OCI-LY1 (cell line): ENCODE measurements around the gene PPP2R2C.

Source experiments
- EZH2 ChIP-seq: fragments of 200-600 bp; sonication (generic), shearing (Covaris generic); IDR thresholded peaks from 2 replicates; pipeline ENCODE4 v1.8.0; 2017; ENCODE audit warnings: borderline replicate concordance, mixed run types, mild to moderate bottlenecking, antibody characterized with exemption, low read length, moderate library complexity, mixed read lengths
- TF ChIP-seq, protein P1 (sequence below): fragments of 200-600 bp; sonication (generic), shearing (Covaris generic); IDR thresholded peaks from 2 replicates; pipeline ENCODE4 v1.5.1; 2017; ENCODE audit warnings: mild to moderate bottlenecking, antibody characterized with exemption, low read length, moderate library complexity, mixed read lengths

DNA sequence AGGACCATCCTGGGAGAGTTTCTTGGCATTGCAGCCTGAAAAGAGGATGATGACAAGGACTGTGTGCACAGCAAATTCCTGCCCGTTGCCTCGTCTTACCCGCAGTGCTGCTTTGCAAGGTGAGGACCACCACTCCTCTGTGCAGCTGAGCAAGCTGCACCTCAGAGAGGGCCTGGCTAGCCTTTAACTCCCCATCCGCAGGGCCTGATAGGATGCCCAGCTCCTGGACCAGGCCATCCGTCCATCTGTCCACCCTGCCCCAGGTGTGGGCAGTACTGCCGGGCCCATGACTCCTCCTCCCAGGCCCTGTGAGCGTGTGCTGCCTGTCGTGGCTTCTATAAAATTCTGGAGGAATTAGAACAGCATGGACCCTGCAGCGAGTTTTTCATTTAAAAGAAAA, 43.9 kb upstream of the PPP2R2C start:
- TF ChIP-seq, protein P1, sequence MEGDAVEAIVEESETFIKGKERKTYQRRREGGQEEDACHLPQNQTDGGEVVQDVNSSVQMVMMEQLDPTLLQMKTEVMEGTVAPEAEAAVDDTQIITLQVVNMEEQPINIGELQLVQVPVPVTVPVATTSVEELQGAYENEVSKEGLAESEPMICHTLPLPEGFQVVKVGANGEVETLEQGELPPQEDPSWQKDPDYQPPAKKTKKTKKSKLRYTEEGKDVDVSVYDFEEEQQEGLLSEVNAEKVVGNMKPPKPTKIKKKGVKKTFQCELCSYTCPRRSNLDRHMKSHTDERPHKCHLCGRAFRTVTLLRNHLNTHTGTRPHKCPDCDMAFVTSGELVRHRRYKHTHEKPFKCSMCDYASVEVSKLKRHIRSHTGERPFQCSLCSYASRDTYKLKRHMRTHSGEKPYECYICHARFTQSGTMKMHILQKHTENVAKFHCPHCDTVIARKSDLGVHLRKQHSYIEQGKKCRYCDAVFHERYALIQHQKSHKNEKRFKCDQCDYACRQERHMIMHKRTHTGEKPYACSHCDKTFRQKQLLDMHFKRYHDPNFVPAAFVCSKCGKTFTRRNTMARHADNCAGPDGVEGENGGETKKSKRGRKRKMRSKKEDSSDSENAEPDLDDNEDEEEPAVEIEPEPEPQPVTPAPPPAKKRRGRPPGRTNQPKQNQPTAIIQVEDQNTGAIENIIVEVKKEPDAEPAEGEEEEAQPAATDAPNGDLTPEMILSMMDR = no peak
- no peak for TF ChIP-seq EZH2
